GM23338 (cell line): ENCODE measurements around the gene CALY. TPM values are rescaled to one million over a fixed set of nuclear protein-coding genes. Genes with fewer than 3 reads are reported as not detected.

Source experiments
- ATAC-seq: fragments of 200-7000 bp; cut with Tn5 transposase; 3 replicates; pipeline ENCODE4 v1.9.1; 2020
- DNase-seq: peaks from one replicate; pipeline ENCODE4 v3.0.0-alpha.2; 2015; ENCODE audit warnings: low spot score
- H2AFZ ChIP-seq: fragments of 200-600 bp; sonication (generic); 2 replicates; pipeline ENCODE4 v1.8.0; 2016; ENCODE audit warnings: antibody characterized with exemption, mild to moderate bottlenecking, moderate library complexity
- H3F3A ChIP-seq: fragments of 200-600 bp; sonication (generic); replicated peaks from 2 replicates; pipeline ENCODE4 v1.8.0; 2017; ENCODE audit warnings: antibody characterized with exemption, mixed run types, low read depth
- H3K27ac ChIP-seq: fragments of 200-600 bp; sonication (generic); 2 replicates; pipeline ENCODE4 v1.6.1; 2016; ENCODE audit warnings: low read depth
- H3K27me3 ChIP-seq: fragments of 200-600 bp; sonication (generic); 2 replicates; pipeline ENCODE4 v1.8.0; 2016; ENCODE audit warnings: mild to moderate bottlenecking, mixed run types, moderate library complexity; ENCODE audit not compliant: insufficient read depth
- H3K36me3 ChIP-seq: fragments of 200-600 bp; sonication (generic); 2 replicates; pipeline ENCODE4 v1.8.0; 2016; ENCODE audit warnings: mild to moderate bottlenecking; ENCODE audit not compliant: insufficient read depth
- H3K4me1 ChIP-seq: fragments of 200-600 bp; sonication (generic); 2 replicates; pipeline ENCODE4 v1.8.0; 2016; ENCODE audit warnings: mild to moderate bottlenecking, moderate library complexity; ENCODE audit not compliant: insufficient read depth
- H3K4me2 ChIP-seq: fragments of 200-600 bp; sonication (generic); 2 replicates; pipeline ENCODE4 v1.7.1; 2017; ENCODE audit warnings: mixed run types
- H3K4me3 ChIP-seq: fragments of 200-600 bp; sonication (generic); 2 replicates; pipeline ENCODE4 v1.6.1; 2016; ENCODE audit warnings: mixed run types
- H3K79me2 ChIP-seq: fragments of 200-600 bp; sonication (generic); replicated peaks from 2 replicates; pipeline ENCODE4 v1.8.0; 2017; ENCODE audit warnings: mild to moderate bottlenecking; ENCODE audit not compliant: insufficient read depth
- H3K9me2 ChIP-seq: fragments of 200-600 bp; sonication (generic); 2 replicates; pipeline ENCODE4 v1.8.0; 2017; ENCODE audit not compliant: insufficient read depth
- H4K20me1 ChIP-seq: fragments of 200-600 bp; sonication (generic); replicated peaks from 2 replicates; pipeline ENCODE4 v1.8.0; 2017; ENCODE audit warnings: mild to moderate bottlenecking; ENCODE audit not compliant: insufficient read depth
- H3K27ac Mint-ChIP-seq: 2 replicates; pipeline ENCODE4 v1.8.0; 2020; ENCODE audit warnings: inconsistent platforms, mild to moderate bottlenecking, moderate library complexity, mixed read lengths
- H3K27me3 Mint-ChIP-seq: 3 replicates; pipeline ENCODE4 v1.8.0; 2022; ENCODE audit warnings: low read depth, mild to moderate bottlenecking, moderate library complexity, mixed read lengths, inconsistent platforms; ENCODE audit not compliant: insufficient read depth, poor library complexity
- H3K36me3 Mint-ChIP-seq: 3 replicates; pipeline ENCODE4 v1.8.0; 2021; ENCODE audit warnings: low read depth, mild to moderate bottlenecking, inconsistent platforms, moderate library complexity, mixed read lengths
- H3K4me1 Mint-ChIP-seq: 3 replicates; pipeline ENCODE4 v1.8.0; 2020; ENCODE audit warnings: mild to moderate bottlenecking, inconsistent platforms, mixed read lengths
- H3K4me3 Mint-ChIP-seq: 3 replicates; pipeline ENCODE4 v1.8.0; 2021; ENCODE audit warnings: moderate library complexity, mild to moderate bottlenecking, inconsistent platforms, mixed read lengths
- H3K9me3 Mint-ChIP-seq: 3 replicates; pipeline ENCODE4 v1.8.0; 2020; ENCODE audit warnings: moderate library complexity, mild to moderate bottlenecking, inconsistent platforms, mixed read lengths
- CREB1 ChIP-seq: fragments of 250-450 bp; sonication (Bioruptor Pico); IDR thresholded peaks from 2 replicates; pipeline ENCODE4 v1.5.0; 2020; ENCODE audit warnings: low read depth, mild to moderate bottlenecking, moderate library complexity
- CTCF ChIP-seq, 2 experiments: fragments of 200-600 bp in 1 of 2; sonication (generic) in 1 of 2; conservative IDR thresholded peaks; 2 replicates each; pipeline versions ENCODE4 v1.5.1 to v1.6.1; 2016 to 2017; ENCODE audit warnings: antibody characterized with exemption in 2 of 2, low read depth in 2 of 2, mild to moderate bottlenecking in 2 of 2, moderate library complexity in 1 of 2
- ETS1 ChIP-seq: IDR thresholded peaks from 2 replicates; pipeline ENCODE4 v1.6.1; 2016; ENCODE audit warnings: antibody characterized with exemption
- EZH2 ChIP-seq: fragments of 200-600 bp; sonication (generic); IDR thresholded peaks from one replicate; pipeline ENCODE4 v1.8.0; 2017; ENCODE audit warnings: antibody characterized with exemption, mild to moderate bottlenecking, low read depth; ENCODE audit not compliant: unreplicated experiment
- EZH2phosphoT487 ChIP-seq: fragments of 200-600 bp; sonication (generic); IDR thresholded peaks from one replicate; pipeline ENCODE4 v1.8.1; 2018; ENCODE audit warnings: antibody characterized with exemption; ENCODE audit not compliant: unreplicated experiment
- JUNB ChIP-seq: IDR thresholded peaks from one replicate; pipeline ENCODE4 v1.6.1; 2016; ENCODE audit warnings: antibody characterized with exemption; ENCODE audit not compliant: unreplicated experiment
- NANOG ChIP-seq: IDR thresholded peaks from 2 replicates; pipeline ENCODE4 v1.6.1; 2016; ENCODE audit warnings: antibody characterized with exemption, borderline replicate concordance
- POLR2AphosphoS5 ChIP-seq: IDR thresholded peaks from 2 replicates; pipeline ENCODE4 v1.6.1; 2016; ENCODE audit warnings: antibody characterized with exemption, low read depth
- REST ChIP-seq: IDR thresholded peaks from one replicate; pipeline ENCODE4 v1.6.1; 2018; ENCODE audit warnings: antibody characterized with exemption; ENCODE audit not compliant: unreplicated experiment
- STAT1 ChIP-seq: IDR thresholded peaks from one replicate; pipeline ENCODE4 v1.6.1; 2016; ENCODE audit warnings: antibody characterized with exemption; ENCODE audit not compliant: unreplicated experiment
- ZNF114 ChIP-seq: fragments of 250-450 bp; sonication (Bioruptor Pico); IDR thresholded peaks from 2 replicates; pipeline ENCODE4 v1.5.0; 2020; ENCODE audit warnings: mild to moderate bottlenecking, moderate library complexity
- ZNF331 ChIP-seq: fragments of 250-450 bp; sonication (Bioruptor Pico); IDR thresholded peaks from 2 replicates; pipeline ENCODE4 v1.5.0; 2020; ENCODE audit warnings: low read depth, mild to moderate bottlenecking, moderate library complexity
- polyA plus RNA-seq: library from polyadenylated mRNA; unstranded; fragments of >200 nt; fragmentation: Nextera tagmentation; extraction: Ambion mirVana; gene quantifications from 2 replicates; pipeline ENCODE4 v1.2.1, GENCODE V29; 2016
- total RNA-seq: library from RNA; depleted of rRNA; stranded (reverse); fragments of >200 nt; shearing (Covaris generic); gene quantifications from 2 replicates; pipeline ENCODE4 v1.2.3, GENCODE V29; 2014

The CALY gene
- total and polyA plus RNA-seq, 2 experiments from 2014 or later, result 1.0 to 8.0 TPM

GRCh38 chr10:133310789-133311188, 25.9 kb downstream of the CALY start (continued):
- TF ChIP-seq ZNF114 (CRISPR knock-in tag) (no peak), ETS1 (no peak), REST (no peak), JUNB (no peak), POLR2AphosphoS5 (no peak)

DNA sequence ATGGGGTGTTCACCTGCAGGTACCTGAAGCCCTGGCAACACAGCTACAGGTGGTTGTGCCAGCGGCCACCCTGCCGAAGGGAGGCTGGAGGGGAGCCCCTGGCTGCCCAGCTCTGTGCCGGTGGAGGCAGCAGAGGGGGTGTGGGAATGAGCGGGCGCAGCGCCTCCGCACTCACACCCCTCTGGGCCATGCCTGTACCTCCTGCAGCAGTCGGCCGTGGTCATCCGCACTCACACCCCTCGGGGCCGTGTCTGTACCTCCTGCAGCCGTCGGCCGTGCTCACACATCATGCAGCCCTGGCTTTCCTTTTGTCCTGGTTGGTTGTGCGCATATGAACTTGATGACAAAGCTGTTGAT, 26.3 kb downstream of the CALY start:
- H3K27me3 ChIP-seq, result no peaks in the 10 kb centered on the region
- Mint-ChIP-seq H3K36me3 (peaks cover 22% of the 10 kb centered on the region), H3K4me3 (no peak overlapping the region), H3K9me3 (peaks cover 2% of the 10 kb centered on the region; the same call in 2 of the 3 replicates), H3K27me3 (peaks cover 8% of the 10 kb centered on the region), H3K4me1 (peaks cover 4% of the 10 kb centered on the region), H3K27ac (no peak overlapping the region)
- H3K4me1 ChIP-seq, result peaks cover 10% of the 10 kb centered on the region; the same call in 1 of the 2 replicates
- peaks cover 18% of the 10 kb centered on the region for H3F3A ChIP-seq
- DNase-seq, result no peak
- H2AFZ ChIP-seq, result no peak overlapping the region
- no peak for ATAC-seq
- H3K27ac ChIP-seq, result no peak overlapping the region
- H3K79me2 ChIP-seq, result peaks cover 30% of the 10 kb centered on the region
- H3K36me3 ChIP-seq, result peaks cover 5% of the 10 kb centered on the region; the same call in 1 of the 2 replicates
- H3K9me2 ChIP-seq, result no peaks in the 10 kb centered on the region
- no peak overlapping the region for H3K4me3 ChIP-seq
- peaks cover 12% of the 10 kb centered on the region for H4K20me1 ChIP-seq
- H3K4me2 ChIP-seq, result no peak overlapping the region
- TF ChIP-seq ZNF114 (CRISPR knock-in tag), result no peak
- TF ChIP-seq EZH2, result no peak
- TF ChIP-seq JUNB, result no peak
- TF ChIP-seq STAT1, result no peak
- TF ChIP-seq ETS1, result no peak
- TF ChIP-seq ZNF331 (CRISPR knock-in tag), result no peak
- no peak for TF ChIP-seq NANOG
- TF ChIP-seq CREB1 (CRISPR knock-in tag), result no peak
- TF ChIP-seq CTCF (conservative IDR thresholded peaks at IDR 0.05; ENCODE audit: low read depth in 2 of 2), result no peak
- TF ChIP-seq EZH2phosphoT487, result no peak
